Stomach (tissue), 9 donors: ENCODE measurements around the gene IBA57. TPM values are rescaled to one million over a fixed set of nuclear protein-coding genes. Genes with fewer than 3 reads are reported as not detected.

Experiments used
- DNase-seq, 2 donors: peaks; one replicate each; pipeline versions ENCODE4 v3.0.0 to v3.0.0-alpha.2; 2013 to 2019
- H3K27ac ChIP-seq, 5 donors: fragments of 200-600 bp in 4 of 5; sonication (generic) in 4 of 5; one replicate each; pipeline ENCODE4 v1.5.1; 2013 to 2019; ENCODE audit warnings: mild to moderate bottlenecking in 1 of 5, moderate library complexity in 1 of 5
- H3K27me3 ChIP-seq, 3 donors: fragments of 200-600 bp; sonication (generic); one replicate each; pipeline ENCODE4 v1.5.1; 2017 to 2019; ENCODE audit warnings: mixed run types in 1 of 3
- H3K36me3 ChIP-seq, 4 donors: fragments of 200-600 bp; sonication (generic); 1 replicate in 3 of 4; 2 replicates in 1 of 4; pipeline ENCODE4 v1.5.1; 2016 to 2019
- H3K4me1 ChIP-seq, 4 donors: fragments of 200-600 bp; sonication (generic); one replicate each; pipeline ENCODE4 v1.5.1; 2016 to 2019
- H3K4me3 ChIP-seq, 4 donors: fragments of 200-600 bp; sonication (generic) in 3 of 4; one replicate each; pipeline ENCODE4 v1.5.1; 2016 to 2019; ENCODE audit warnings: mild to moderate bottlenecking in 1 of 4
- H3K9me3 ChIP-seq, 4 donors: fragments of 200-600 bp; sonication (generic); one replicate each; pipeline ENCODE4 v1.5.1; 2016 to 2019
- CTCF ChIP-seq, 7 experiments: fragments of 450-650 bp in 4 of 7; fragments of 200-600 bp in 3 of 7; sonication (generic) in 3 of 7; IDR thresholded peaks; one replicate each; pipeline ENCODE4 v1.5.1; 2016 to 2019; ENCODE audit warnings: antibody characterized with exemption in 7 of 7, control low read depth in 2 of 7, mild to moderate bottlenecking in 1 of 7
- EP300 ChIP-seq: sonication (generic); formaldehyde crosslinking; IDR thresholded peaks from one replicate; pipeline ENCODE4 v1.6.1; 2017; ENCODE audit warnings: antibody characterized with exemption
- POLR2A ChIP-seq, 4 donors: fragments of 450-650 bp; IDR thresholded peaks; one replicate each; pipeline ENCODE4 v1.6.1; 2016; ENCODE audit warnings: antibody characterized with exemption in 4 of 4, control low read depth in 2 of 4, mild to moderate bottlenecking in 1 of 4, moderate library complexity in 1 of 4
- POLR2AphosphoS5 ChIP-seq, 3 donors: sonication (generic); formaldehyde crosslinking; IDR thresholded peaks; one replicate each; pipeline ENCODE4 v1.6.1; 2016; ENCODE audit warnings: antibody characterized with exemption in 3 of 3
- WGBS, 5 donors: extraction: QIAGEN DNeasy Blood & Tissue Kit in 3 of 5; methylation state at CpG; one replicate each; pipeline versions ENCODE4 v1.1.5 to v1.1.7; 2013 to 2018; 5-methylcytosine and 5-hydroxymethylcytosine counted together
- intact Hi-C: fragments of 100-400 bp; cut with DNase I; formaldehyde crosslinking; loops from one replicate; pipeline ENCODE4 v1.15.1; 2023; ENCODE audit warnings: low total_unique reads
- polyA plus RNA-seq, 3 donors: library from polyadenylated mRNA; stranded (reverse); fragments of 200-250 nt; gene quantifications; one replicate each; pipeline ENCODE4 v1.2.3, GENCODE V29; 2013
- total RNA-seq, 5 donors: library from RNA; depleted of rRNA; stranded (reverse); fragments of >200 nt; gene quantifications; one replicate each; pipeline versions ENCODE4 v1.1.0 to v1.2.3, GENCODE V29; 2014 to 2016
- donor health status: healthy with polysubstance abuse.
- donor health status: Bipolar disorder and iron deficiency.
- donor health status: healthy.

IBA57 gene
- total and polyA plus RNA-seq, 8 donors: 1.2 to 6.1 (median 4.3) TPM

DNA sequence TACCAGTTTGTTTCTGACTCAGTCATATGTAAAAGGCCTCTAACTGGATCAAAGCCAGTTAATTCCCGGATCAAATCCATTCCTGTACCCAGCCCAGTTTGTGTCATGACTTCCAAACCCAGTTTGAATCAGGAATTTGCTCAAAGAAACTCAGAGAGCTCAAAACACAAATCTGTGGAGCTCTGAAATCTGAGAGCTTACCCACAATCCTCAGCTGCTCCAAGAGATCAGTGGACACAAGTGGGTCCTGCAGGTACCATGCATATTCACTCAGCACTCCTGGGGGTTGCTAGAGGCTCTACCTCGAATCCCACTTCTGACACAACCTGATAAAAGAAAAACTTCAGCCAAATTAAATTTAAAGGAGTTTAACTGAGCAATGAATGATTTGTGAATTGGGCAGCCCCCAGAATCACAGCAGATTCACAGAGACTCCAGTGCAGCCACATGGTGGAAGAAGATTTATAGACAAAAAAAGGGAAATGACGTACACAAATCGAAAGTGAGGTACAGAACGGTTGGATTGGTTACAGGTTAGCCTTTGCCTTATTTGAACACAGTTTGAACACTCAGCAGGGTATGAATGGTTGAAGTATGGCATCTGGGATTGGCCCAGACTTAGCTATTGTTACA, 44.6 kb upstream of the IBA57 start:
- Histone ChIP-seq H3K9me3 (no peaks in the 10 kb centered on the region), H3K36me3 (no peaks in the 10 kb centered on the region), H3K4me1 (no peaks in the 10 kb centered on the region), H3K27me3 (no peaks in the 10 kb centered on the region), H3K4me3 (no peak overlapping the region), H3K27ac (no peak overlapping the region)
- no peak for DNase-seq
- no peak for TF ChIP-seq CTCF (IDR thresholded peaks at IDR 0.05)
- no peak for TF ChIP-seq POLR2A (IDR thresholded peaks at IDR 0.05)
- TF ChIP-seq POLR2AphosphoS5 (IDR thresholded peaks at IDR 0.05): no peak
- no peak for TF ChIP-seq EP300
- intact Hi-C loops: no loop called here
- 65 to 72% (median 65%) methylated on average over 5 of the region's 5 CpGs for WGBS, 5 donors

GRCh38 chr1:228122921-228123441, 42.6 kb upstream of the IBA57 start:
- intact Hi-C loops: no loop called here
- Histone ChIP-seq H3K4me3 (no peak overlapping the region), H3K27me3 (no peaks in the 10 kb centered on the region), H3K36me3 (no peaks in the 10 kb centered on the region), H3K27ac (no peak overlapping the region), H3K4me1 (no peaks in the 10 kb centered on the region), H3K9me3 (no peaks in the 10 kb centered on the region)
- TF ChIP-seq CTCF (IDR thresholded peaks at IDR 0.05): no peak
- no peak for TF ChIP-seq POLR2AphosphoS5 (IDR thresholded peaks at IDR 0.05)
- TF ChIP-seq EP300: no peak
- no peak for TF ChIP-seq POLR2A (IDR thresholded peaks at IDR 0.05)
- WGBS, 5 donors: 65 to 88% (median 69%) methylated on average over 1 of the region's 1 CpG
- DNase-seq: no peak

GRCh38 chr1:228123505-228123904, 42.1 kb upstream of the IBA57 start:
- TF ChIP-seq EP300 (no peak), CTCF (IDR thresholded peaks at IDR 0.05) (no peak), POLR2AphosphoS5 (IDR thresholded peaks at IDR 0.05) (no peak), POLR2A (IDR thresholded peaks at IDR 0.05) (no peak)
- intact Hi-C loops: no loop called here
- no peaks in the 10 kb centered on the region for H3K36me3 ChIP-seq
- H3K4me1 ChIP-seq: no peaks in the 10 kb centered on the region
- no peak overlapping the region for H3K4me3 ChIP-seq
- no peaks in the 10 kb centered on the region for H3K27me3 ChIP-seq
- 63 to 74% (median 71%) methylated on average over 2 of the region's 2 CpGs for WGBS, 5 donors
- H3K27ac ChIP-seq: no peak overlapping the region
- no peak for DNase-seq
- H3K9me3 ChIP-seq: no peaks in the 10 kb centered on the region

GRCh38 chr1:228125185-228125584, 40.4 kb upstream of the IBA57 start:
- intact Hi-C loops: no loop called here
- 70 to 82% (median 77%) methylated on average over 5 of the region's 5 CpGs for WGBS, 5 donors
- H3K4me1 ChIP-seq: no peaks in the 10 kb centered on the region
- H3K27me3 ChIP-seq: peaks cover 0 to 7% (median 0%) of the 10 kb centered on the region in 3 donors
- no peak for DNase-seq
- H3K27ac ChIP-seq: no peak overlapping the region
- H3K36me3 ChIP-seq: no peaks in the 10 kb centered on the region
- no peak overlapping the region for H3K4me3 ChIP-seq
- no peak for TF ChIP-seq POLR2A (IDR thresholded peaks at IDR 0.05)
- no peaks in the 10 kb centered on the region for H3K9me3 ChIP-seq

- WGBS, 5 donors: 62 to 79% (median 76%) methylated on average over 2 of the region's 2 CpGs
- Histone ChIP-seq H3K4me3 (no peak overlapping the region), H3K4me1 (peaks cover 0 to 12% (median 7%) of the 10 kb centered on the region in 4 donors), H3K27me3 (peaks cover 0 to 7% (median 0%) of the 10 kb centered on the region in 3 donors), H3K27ac (peak overlapping the region in 2 of 5 donors; percentile 31 to 61), H3K9me3 (no peaks in the 10 kb centered on the region), H3K36me3 (no peaks in the 10 kb centered on the region)
- peak in 1 of 2 donors; percentile 34 for DNase-seq
- no peak for TF ChIP-seq EP300
- intact Hi-C loops: no loop called here
Measured at GRCh38 chr1:228131766-228132165, 33.8 kb upstream of the IBA57 start.
